Stimulated activated CD4-positive, alpha-beta T cell treated with anti-CD3 and anti-CD28 coated beads, Interleukin-2, amount 100 ng/mL, for 48 hours (primary cell): ENCODE results near the gene TGFBR2.

Experiments used
- DNase-seq, 2 donors: peaks; one replicate each; pipeline ENCODE4 v3.0.0-alpha.2; 2020

Gene TGFBR2

DNA sequence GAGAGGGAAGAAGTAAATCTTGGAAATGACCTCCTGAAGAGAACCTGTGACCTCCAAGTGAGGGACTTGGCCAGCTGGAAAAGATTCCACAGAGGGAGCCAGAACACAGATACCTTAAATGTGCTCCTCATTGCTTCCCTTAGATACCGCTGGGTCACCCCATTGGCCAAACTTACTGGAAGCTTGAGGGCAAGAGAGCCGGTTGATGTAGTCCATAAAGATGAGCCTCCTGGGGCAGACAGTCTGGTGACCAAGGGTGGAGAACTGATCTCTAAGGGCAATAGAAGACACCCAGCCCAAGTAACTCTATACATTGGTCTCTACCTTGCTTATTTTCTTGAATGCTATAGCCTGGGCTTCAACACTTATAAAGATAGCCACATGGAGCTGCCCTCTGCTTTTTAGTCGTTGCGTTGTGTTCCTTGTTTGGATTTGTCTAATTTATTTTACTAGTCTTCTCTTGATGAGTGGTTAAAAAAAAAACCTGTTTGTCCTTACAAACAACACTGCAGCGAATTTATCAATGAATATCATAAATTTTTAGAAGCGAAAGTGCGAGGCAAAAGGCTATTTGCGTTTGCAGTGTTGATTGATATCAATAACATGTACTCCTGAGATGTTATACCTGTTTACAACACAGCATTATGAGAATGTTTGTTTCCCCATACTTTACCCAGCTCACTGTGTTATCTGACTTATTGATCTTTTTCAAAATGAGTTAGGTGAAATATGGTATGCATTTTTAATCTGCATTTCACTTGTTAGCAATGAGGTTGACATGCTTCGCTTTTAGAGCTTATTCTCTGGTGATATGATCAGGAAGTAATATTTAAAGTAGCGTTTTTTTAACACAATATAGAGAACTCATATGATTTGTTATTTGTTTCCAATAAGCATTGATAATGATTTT, 31.2 kb downstream of the TGFBR2 start:
- DNase-seq = no peak

DNA sequence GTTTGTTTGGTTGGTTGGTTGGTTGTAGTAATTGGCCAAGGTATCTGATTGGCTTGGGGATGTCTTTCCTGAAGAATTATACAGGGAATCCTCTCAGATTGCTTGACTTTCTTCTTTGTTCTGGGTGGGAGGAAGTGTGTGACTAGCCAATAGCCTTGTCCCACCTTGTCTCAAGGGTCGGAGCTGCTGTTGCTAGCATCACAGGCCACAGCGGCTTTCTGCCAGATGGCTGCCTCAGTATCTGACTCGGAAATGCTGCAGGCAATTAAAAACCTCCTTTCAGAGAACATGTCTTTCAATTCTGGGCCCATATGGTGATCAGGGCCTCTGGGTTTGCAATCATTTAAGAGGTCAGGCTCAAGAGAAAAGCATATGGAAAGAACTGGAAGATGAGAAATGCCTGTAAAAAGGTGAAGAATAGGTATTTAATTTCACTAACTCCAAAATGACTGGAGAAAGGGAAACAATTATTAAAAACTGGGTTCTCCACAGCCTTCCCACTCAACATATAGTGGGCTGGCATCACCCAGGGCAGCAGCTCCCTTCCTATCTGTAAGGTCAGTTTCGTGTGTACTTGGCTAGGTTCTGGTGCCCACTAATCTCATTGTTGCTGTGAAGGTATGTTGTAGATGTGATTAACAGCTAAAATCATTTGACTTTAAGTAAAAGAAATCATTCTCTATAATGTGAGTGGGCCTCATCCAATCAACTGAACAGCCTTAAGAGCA, 32.4 kb downstream of the TGFBR2 start:
- no peak for DNase-seq

- no peak for DNase-seq
Measured at GRCh38 chr3:30639937-30640336, 33.5 kb downstream of the TGFBR2 start.

DNA sequence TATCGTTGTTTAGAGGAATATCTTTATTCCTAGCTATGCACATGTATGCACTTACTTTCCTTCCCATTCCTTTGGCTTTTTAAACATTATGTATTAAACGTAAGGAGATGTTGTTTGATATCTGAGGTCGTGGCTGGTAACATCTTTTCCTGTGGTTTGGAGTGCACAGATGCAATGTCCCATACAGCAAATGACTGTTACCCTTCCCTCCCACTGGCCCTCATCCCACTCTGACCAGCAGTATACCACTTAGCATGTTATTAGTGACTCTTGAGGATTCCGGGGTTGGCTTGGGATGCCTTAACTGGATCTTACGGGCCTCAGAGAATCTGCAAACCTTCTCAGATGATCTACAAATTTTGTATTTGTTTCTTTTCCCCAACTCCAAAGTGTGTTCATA, 34.5 kb downstream of the TGFBR2 start:
- no peak for DNase-seq

GRCh38 chr3:30641416-30642251, 35.2 kb downstream of the TGFBR2 start:
- no peak for DNase-seq

- DNase-seq = no peak
Measured at GRCh38 chr3:30642849-30643361, 36.5 kb downstream of the TGFBR2 start.

DNA sequence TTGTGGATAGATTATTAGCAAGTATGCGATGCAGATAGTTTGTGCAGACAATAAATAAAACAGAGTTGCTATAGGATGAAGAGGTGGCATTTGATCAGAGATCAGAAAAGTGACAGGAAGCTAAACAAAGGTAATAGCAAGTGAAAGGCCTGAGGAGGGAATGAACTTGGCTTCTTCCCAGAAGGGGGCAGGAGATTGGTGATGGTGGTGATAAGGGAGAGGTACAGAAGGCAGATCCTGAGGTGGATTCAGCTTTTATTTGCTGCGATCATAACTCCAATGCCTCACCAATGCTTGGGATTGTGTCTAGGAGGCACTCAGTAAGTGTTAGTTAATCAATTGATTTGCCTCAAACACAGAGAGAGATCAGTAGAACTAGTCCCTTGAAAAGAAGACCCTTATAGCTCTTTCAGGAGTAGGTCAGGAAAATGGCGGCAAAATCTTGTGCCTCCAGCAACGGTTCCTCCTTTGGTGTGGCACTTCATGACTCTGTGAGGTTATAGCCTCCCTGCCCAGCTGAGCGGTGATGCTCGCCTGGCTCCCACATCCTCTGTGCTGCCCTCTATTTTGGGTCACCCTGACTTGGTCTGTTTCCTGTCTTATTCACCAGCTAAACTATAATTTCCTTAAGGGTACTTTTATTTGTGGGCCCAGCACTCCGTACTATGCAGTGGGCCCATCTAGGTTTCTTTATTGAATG, 37.5 kb downstream of the TGFBR2 start:
- DNase-seq = peak in 1 of 2 donors; percentile 51

- DNase-seq = peak in 1 of 2 donors; percentile 40
Measured at GRCh38 chr3:30644615-30645014, 38.2 kb downstream of the TGFBR2 start.

DNA sequence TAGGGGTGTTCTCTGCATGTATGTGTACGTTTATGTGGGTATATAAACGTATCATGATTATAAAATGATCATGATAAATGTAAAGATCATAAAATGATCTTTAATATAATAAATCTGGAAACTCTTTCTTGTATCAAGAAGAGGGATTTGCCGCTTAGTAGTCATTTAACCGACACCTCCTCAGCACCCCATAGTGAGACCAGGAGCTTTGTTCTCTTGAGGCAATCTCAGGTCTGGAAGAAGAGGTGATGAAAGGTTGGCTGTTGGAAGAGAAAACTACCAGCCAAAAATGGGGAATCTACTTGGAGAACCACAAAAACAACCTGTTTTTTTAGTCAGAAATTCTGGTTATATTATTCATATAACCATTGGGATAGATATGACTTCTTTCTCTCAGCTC, 38.7 kb downstream of the TGFBR2 start:
- no peak for DNase-seq

DNA sequence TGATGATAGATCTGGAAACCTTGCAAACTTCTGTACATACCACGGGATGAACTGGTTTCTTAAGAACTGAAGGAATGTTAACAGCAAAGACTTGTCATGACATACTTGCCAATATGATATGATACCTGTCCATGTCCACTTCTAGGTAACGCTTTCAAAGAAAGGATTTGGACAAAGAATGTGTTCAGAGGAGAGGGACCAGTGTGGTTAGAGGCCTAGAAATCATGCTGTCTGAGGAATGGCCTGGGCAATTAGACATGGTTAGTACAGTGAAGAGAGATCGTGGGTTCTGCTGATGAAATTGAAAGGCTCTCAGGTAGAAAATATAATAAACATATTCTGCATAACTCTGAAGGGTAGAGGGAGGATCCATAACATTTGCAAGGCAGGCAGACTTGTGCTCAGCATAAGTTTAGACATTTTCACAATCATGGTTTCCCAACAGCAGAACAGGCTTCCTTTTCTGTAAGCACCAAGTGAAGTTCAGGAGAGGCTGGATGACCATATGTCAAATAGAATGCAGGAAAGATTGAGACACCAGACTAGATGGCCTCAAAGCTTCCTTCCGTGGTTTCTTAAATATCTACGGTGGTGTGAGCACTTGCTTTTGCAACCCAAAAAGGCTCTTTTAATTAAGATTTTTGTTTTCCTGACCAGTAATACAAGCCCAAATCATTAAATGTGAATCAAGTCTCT, 39.9 kb downstream of the TGFBR2 start:
- DNase-seq = no peak

GRCh38 chr3:30646961-30647752, 40.8 kb downstream of the TGFBR2 start:
- no peak for DNase-seq

- DNase-seq = no peak
Measured at GRCh38 chr3:30648670-30649357, 42.4 kb downstream of the TGFBR2 start.

GRCh38 chr3:30649572-30650318, 43.3 kb downstream of the TGFBR2 start:
- DNase-seq = no peak

DNA sequence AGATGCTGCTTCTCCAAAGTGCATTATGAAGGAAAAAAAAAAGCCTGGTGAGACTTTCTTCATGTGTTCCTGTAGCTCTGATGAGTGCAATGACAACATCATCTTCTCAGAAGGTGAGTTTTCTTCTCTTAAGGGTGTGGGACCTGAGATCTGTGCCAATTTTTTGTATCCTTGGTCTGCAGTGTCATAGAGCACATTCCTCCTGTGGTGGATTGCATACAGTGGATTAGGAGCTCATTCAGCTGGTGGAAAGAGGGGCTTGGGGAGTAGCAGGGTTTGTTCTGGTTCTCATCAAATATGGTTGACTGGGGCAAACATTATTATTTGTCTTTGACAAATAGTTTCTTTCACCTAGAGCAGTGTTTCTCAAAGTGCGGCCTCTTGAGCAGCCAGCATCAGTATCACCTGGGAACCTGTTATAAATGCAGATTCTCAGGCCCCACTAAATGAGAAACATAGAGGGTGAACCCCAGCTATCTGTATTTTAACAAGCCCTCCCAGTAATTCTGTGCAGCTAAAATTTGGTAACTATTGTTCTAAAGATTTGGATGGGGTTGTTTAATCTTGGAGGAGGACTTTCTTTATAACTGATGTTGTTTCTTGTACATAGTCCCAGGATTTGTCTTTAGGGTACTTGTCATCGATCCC, 44.1 kb downstream of the TGFBR2 start:
- no peak for DNase-seq

DNA sequence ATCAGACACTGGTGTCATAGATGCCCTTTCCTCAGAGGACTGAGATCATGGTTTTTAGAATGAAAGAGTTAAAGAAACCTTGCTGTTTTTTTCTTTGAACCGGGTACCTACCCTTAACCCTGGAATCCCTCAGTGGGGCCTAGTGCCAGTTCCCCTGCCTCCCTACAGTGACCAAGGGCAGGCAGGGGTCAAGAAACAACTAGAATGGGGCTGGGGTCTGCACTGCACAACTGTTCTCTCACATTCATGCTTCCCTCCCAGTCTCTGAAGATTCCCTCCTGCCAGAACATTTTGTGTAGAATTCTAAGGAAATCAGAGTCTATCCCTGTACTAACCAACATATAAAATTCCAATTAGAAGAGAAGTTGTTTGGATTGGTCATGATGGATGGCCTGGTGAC, 47.9 kb downstream of the TGFBR2 start:
- DNase-seq = no peak

DNA sequence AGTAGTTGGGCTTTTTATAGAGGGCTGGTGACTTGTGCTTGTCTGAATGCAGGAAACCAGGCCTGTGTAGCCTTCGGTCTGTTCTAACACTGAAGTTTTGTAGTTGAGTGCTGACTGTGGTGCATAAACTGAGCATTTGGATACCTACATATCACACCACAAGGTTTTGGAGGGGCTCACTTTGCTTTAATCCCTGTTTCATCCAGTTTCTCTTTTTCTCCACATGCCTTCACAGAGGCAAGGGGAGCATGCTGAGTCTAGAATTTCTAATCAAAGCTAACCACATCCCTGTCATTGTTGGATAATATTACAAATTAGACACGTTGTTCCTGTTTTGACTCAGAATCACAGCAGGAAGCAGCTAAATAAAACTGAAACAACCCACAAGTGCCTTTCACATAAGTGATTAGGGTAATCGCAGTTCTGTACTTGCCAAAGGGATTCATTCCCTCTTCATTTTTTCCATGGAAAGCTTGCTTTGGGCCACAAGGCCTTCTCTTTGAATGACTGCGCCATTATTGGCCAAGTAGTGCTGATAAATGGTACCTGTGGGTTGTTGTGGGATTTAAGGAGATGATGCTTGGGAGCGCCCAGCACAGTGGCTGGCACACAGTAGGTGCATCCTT, 48.9 kb downstream of the TGFBR2 start:
- no peak for DNase-seq

GRCh38 chr3:30656624-30657141, 50.3 kb downstream of the TGFBR2 start:
- no peak for DNase-seq

- no peak for DNase-seq
Measured at GRCh38 chr3:30657914-30658313, 51.5 kb downstream of the TGFBR2 start.
